ENCODE results near the gene RAD51B.

RAD51B gene

GRCh38 chr14:67883717-67884116 lies 64.1 kb downstream of the RAD51B start:
- H3K9me3 ChIP-seq (ENCODE audit: control insufficient read depth, low read length): no peaks in the 10 kb centered on the region
- no peak overlapping the region for H3K9ac ChIP-seq
- no peaks in the 10 kb centered on the region for H3K36me3 ChIP-seq (ENCODE audit: control insufficient read depth, insufficient read depth, low read length)
- no peaks in the 10 kb centered on the region for H3K27me3 ChIP-seq (ENCODE audit: control insufficient read depth, insufficient read depth, low read length)
- no peaks in the 10 kb centered on the region for H3K4me1 ChIP-seq
- no peaks in the 10 kb centered on the region for H3K79me2 ChIP-seq
- no peak overlapping the region for H3K4me2 ChIP-seq (ENCODE audit: low read length)
- peak; percentile 19 for TF ChIP-seq CTCF (IDR thresholded peaks at IDR 0.05)
- no peak overlapping the region for H2AFZ ChIP-seq
- H3K4me3 ChIP-seq (ENCODE audit: low read depth, low read length): no peak overlapping the region
- no peak overlapping the region for H3K27ac ChIP-seq

GRCh38 chr14:67886191-67886590 lies 66.6 kb downstream of the RAD51B start:
- Histone ChIP-seq H3K36me3 (ENCODE audit: control insufficient read depth, insufficient read depth, low read length) (no peaks in the 10 kb centered on the region), H3K9me3 (ENCODE audit: control insufficient read depth, low read length) (no peaks in the 10 kb centered on the region), H3K27ac (no peak overlapping the region), H3K9ac (no peak overlapping the region), H3K4me2 (ENCODE audit: low read length) (no peak overlapping the region), H3K79me2 (no peaks in the 10 kb centered on the region), H3K4me3 (ENCODE audit: low read depth, low read length) (no peak overlapping the region), H3K27me3 (ENCODE audit: control insufficient read depth, insufficient read depth, low read length) (no peaks in the 10 kb centered on the region), H3K4me1 (no peaks in the 10 kb centered on the region), H2AFZ (no peak overlapping the region)
- no peak for TF ChIP-seq CTCF (IDR thresholded peaks at IDR 0.05)

GRCh38 chr14:67887478-67887877 lies 67.9 kb downstream of the RAD51B start:
- Histone ChIP-seq H2AFZ (no peak overlapping the region), H3K9me3 (ENCODE audit: control insufficient read depth, low read length) (no peaks in the 10 kb centered on the region), H3K27me3 (ENCODE audit: control insufficient read depth, insufficient read depth, low read length) (no peaks in the 10 kb centered on the region), H3K79me2 (no peaks in the 10 kb centered on the region), H3K4me3 (ENCODE audit: low read depth, low read length) (no peak overlapping the region), H3K27ac (no peak overlapping the region), H3K9ac (no peak overlapping the region), H3K4me2 (ENCODE audit: low read length) (no peak overlapping the region), H3K4me1 (no peaks in the 10 kb centered on the region), H3K36me3 (ENCODE audit: control insufficient read depth, insufficient read depth, low read length) (no peaks in the 10 kb centered on the region)
- TF ChIP-seq CTCF (IDR thresholded peaks at IDR 0.05): no peak

- H3K27ac ChIP-seq: no peak overlapping the region
- H3K4me1 ChIP-seq: no peaks in the 10 kb centered on the region
- H3K4me3 ChIP-seq (ENCODE audit: low read depth, low read length): no peak overlapping the region
- no peaks in the 10 kb centered on the region for H3K27me3 ChIP-seq (ENCODE audit: control insufficient read depth, insufficient read depth, low read length)
- no peaks in the 10 kb centered on the region for H3K9me3 ChIP-seq (ENCODE audit: control insufficient read depth, low read length)
- no peak overlapping the region for H2AFZ ChIP-seq
- no peak overlapping the region for H3K4me2 ChIP-seq (ENCODE audit: low read length)
- H3K79me2 ChIP-seq: no peaks in the 10 kb centered on the region
- no peak for TF ChIP-seq CTCF (IDR thresholded peaks at IDR 0.05)
- H3K9ac ChIP-seq: no peak overlapping the region
- no peaks in the 10 kb centered on the region for H3K36me3 ChIP-seq (ENCODE audit: control insufficient read depth, insufficient read depth, low read length)
Measured at GRCh38 chr14:67889455-67889854, 69.9 kb downstream of the RAD51B start.

- H3K4me2 ChIP-seq (ENCODE audit: low read length): no peak overlapping the region
- H3K4me1 ChIP-seq: no peaks in the 10 kb centered on the region
- no peaks in the 10 kb centered on the region for H3K79me2 ChIP-seq
- H3K36me3 ChIP-seq (ENCODE audit: control insufficient read depth, insufficient read depth, low read length): no peaks in the 10 kb centered on the region
- H2AFZ ChIP-seq: no peak overlapping the region
- H3K9me3 ChIP-seq (ENCODE audit: control insufficient read depth, low read length): no peaks in the 10 kb centered on the region
- no peak for TF ChIP-seq CTCF (IDR thresholded peaks at IDR 0.05)
- H3K4me3 ChIP-seq (ENCODE audit: low read depth, low read length): no peak overlapping the region
- no peak overlapping the region for H3K9ac ChIP-seq
- H3K27me3 ChIP-seq (ENCODE audit: control insufficient read depth, insufficient read depth, low read length): no peaks in the 10 kb centered on the region
- no peak overlapping the region for H3K27ac ChIP-seq
Measured at GRCh38 chr14:67892466-67893100, 73.0 kb downstream of the RAD51B start.

Data from parathyroid adenoma (tissue), 2 donors.